Mammary epithelial cell (primary cell): Measurements from ENCODE around the gene STAB1.

Source experiments
- EZH2 ChIP-seq: IDR thresholded peaks from 2 replicates; pipeline ENCODE4 v1.6.1; 2012; ENCODE audit warnings: low read length, inconsistent platforms, borderline replicate concordance
- TF ChIP-seq, protein P1 (sequence below), 2 donors: IDR thresholded peaks in 1 of 2; conservative IDR thresholded peaks in 1 of 2; 2 replicates each; pipeline ENCODE4 v1.5.1; 2011 to 2012; ENCODE audit warnings: inconsistent platforms in 2 of 2, low read length in 2 of 2, mild to moderate bottlenecking in 2 of 2, control low read depth in 1 of 2, low read depth in 1 of 2; ENCODE audit not compliant: insufficient read depth in 1 of 2; ENCODE audit errors: extremely low read depth in 1 of 2

GRCh38 chr3:52530918-52531826 lies 36.0 kb downstream of the STAB1 start:
- TF ChIP-seq, protein P1, sequence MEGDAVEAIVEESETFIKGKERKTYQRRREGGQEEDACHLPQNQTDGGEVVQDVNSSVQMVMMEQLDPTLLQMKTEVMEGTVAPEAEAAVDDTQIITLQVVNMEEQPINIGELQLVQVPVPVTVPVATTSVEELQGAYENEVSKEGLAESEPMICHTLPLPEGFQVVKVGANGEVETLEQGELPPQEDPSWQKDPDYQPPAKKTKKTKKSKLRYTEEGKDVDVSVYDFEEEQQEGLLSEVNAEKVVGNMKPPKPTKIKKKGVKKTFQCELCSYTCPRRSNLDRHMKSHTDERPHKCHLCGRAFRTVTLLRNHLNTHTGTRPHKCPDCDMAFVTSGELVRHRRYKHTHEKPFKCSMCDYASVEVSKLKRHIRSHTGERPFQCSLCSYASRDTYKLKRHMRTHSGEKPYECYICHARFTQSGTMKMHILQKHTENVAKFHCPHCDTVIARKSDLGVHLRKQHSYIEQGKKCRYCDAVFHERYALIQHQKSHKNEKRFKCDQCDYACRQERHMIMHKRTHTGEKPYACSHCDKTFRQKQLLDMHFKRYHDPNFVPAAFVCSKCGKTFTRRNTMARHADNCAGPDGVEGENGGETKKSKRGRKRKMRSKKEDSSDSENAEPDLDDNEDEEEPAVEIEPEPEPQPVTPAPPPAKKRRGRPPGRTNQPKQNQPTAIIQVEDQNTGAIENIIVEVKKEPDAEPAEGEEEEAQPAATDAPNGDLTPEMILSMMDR (conservative IDR thresholded peaks at IDR 0.05 in 1 of 2, IDR thresholded peaks at IDR 0.05 in 1 of 2; ENCODE audit: extremely low read depth in 1 of 2, insufficient read depth in 1 of 2, low read depth in 1 of 2, low read length in 2 of 2), result no peak
- no peak for TF ChIP-seq EZH2
